Kidney (tissue), 14 donors: ENCODE results near the gene CLEC10A. TPM values are rescaled to one million over a fixed set of nuclear protein-coding genes. Genes with fewer than 3 reads are reported as not detected.
"Not testable (repeated sequence)": the region's sequence is repeated elsewhere in the genome, so short reads cannot be mapped to it uniquely, and the experiment has no call there.

ENCODE experiments used
- DNase-seq, 5 donors: peaks; one replicate each; pipeline ENCODE4 v3.0.0-alpha.2; 2013 to 2020
- FAIRE-seq: peaks from 2 replicates; lab custom pipeline; 2012; peaks lifted over from hg19 to GRCh38; lab: Jason Lieb, UNC
- H3K27ac ChIP-seq, 2 donors: one replicate each; pipeline ENCODE4 v1.7.0; 2013; ENCODE audit warnings: low read depth in 2 of 2, low read length in 2 of 2, inconsistent platforms in 1 of 2
- H3K27me3 ChIP-seq: one replicate; pipeline ENCODE4 v1.7.1; 2013; ENCODE audit warnings: low read length, inconsistent platforms; ENCODE audit not compliant: control insufficient read depth, insufficient read depth
- H3K36me3 ChIP-seq, 3 donors: one replicate each; pipeline versions ENCODE4 v1.7.0 to v1.7.1; 2013; ENCODE audit warnings: low read length in 3 of 3, control low read depth in 1 of 3, inconsistent platforms in 1 of 3; ENCODE audit not compliant: insufficient read depth in 3 of 3, control insufficient read depth in 2 of 3
- H3K4me1 ChIP-seq, 3 donors: one replicate each; pipeline versions ENCODE4 v1.7.0 to v1.7.1; 2013; ENCODE audit warnings: low read length in 3 of 3, inconsistent platforms in 1 of 3, low read depth in 1 of 3; ENCODE audit not compliant: control insufficient read depth in 2 of 3, insufficient read depth in 2 of 3
- H3K4me3 ChIP-seq, 3 donors: one replicate each; pipeline versions ENCODE4 v1.7.0 to v1.8.1; 2013; ENCODE audit warnings: low read length in 3 of 3, control low read depth in 1 of 3, inconsistent platforms in 1 of 3
- H3K9ac ChIP-seq, 3 donors: one replicate each; pipeline versions ENCODE4 v1.7.0 to v1.7.1; 2013; ENCODE audit warnings: low read length in 3 of 3, control low read depth in 1 of 3, inconsistent platforms in 1 of 3
- H3K9me3 ChIP-seq, 3 donors: one replicate each; pipeline versions ENCODE4 v1.7.0 to v1.7.1; 2013; ENCODE audit warnings: low read length in 3 of 3, control low read depth in 1 of 3, inconsistent platforms in 1 of 3; ENCODE audit not compliant: control insufficient read depth in 2 of 3, insufficient read depth in 1 of 3
- CTCF ChIP-seq: IDR thresholded peaks from 3 replicates; pipeline ENCODE4 v1.5.1; 2012; ENCODE audit warnings: mild to moderate bottlenecking, moderate library complexity, borderline replicate concordance; ENCODE audit not compliant: insufficient read depth; ENCODE audit errors: extremely low read depth
- intact Hi-C: fragments of 100-400 bp; cut with DNase I; formaldehyde crosslinking; loops from one replicate; pipeline ENCODE4 v1.11.1; 2022
- polyA plus RNA-seq: library from polyadenylated mRNA; stranded (reverse); fragments of 350-450 nt; fragmentation: Illumina TruSeq; extraction: RNeasy Lipid Tissue Mini Kit (QIAGEN cat#74804); gene quantifications from one replicate; pipeline ENCODE4 v1.2.3, GENCODE V29; 2014; ENCODE audit warnings: low read depth, low replicate concordance; ENCODE audit not compliant: insufficient read depth
- total RNA-seq: library from RNA; stranded (reverse); fragmentation: NEBNext Ultra II Directional; extraction: Animal tissue kit (Norgen Biotek cat#: 25700); gene quantifications from one replicate; pipeline ENCODE4 v1.2.1, GENCODE V29; 2021
- donor health status: control.
- donor health status: control.
- donor health status: control.
- donor health status: control.
- donor health status: control.
- donor health status: DM: yes; HTN: yes; CAD: no.
- donor health status: Normal renal cell carcinoma (clear cell type).

The CLEC10A gene
- total and polyA plus RNA-seq, 2 donors from 2014 or later: 1.5 to 16.1 TPM

- intact Hi-C loops: no loop called here
- H3K4me1 ChIP-seq: no peaks in the 10 kb centered on the region
- H3K36me3 ChIP-seq: no peaks in the 10 kb centered on the region
- H3K9ac ChIP-seq: no peak overlapping the region
- no peak for TF ChIP-seq CTCF
- FAIRE-seq: no peak
- no peak overlapping the region for H3K27ac ChIP-seq
- peak in 1 of 5 donors; percentile 3 for DNase-seq
- no peak overlapping the region for H3K4me3 ChIP-seq
- no peaks in the 10 kb centered on the region for H3K9me3 ChIP-seq
- no peaks in the 10 kb centered on the region for H3K27me3 ChIP-seq
Observed at GRCh38 chr17:7124923-7125322, 44.9 kb upstream of the CLEC10A start.

GRCh38 chr17:7123844-7124243 lies 43.8 kb upstream of the CLEC10A start:
- intact Hi-C loops: no loop called here
- no peak for TF ChIP-seq CTCF
- no peak for FAIRE-seq

GRCh38 chr17:7122381-7122780 lies 42.3 kb upstream of the CLEC10A start:
- FAIRE-seq: no peak
- Histone ChIP-seq H3K9ac (no peak overlapping the region), H3K9me3 (no peaks in the 10 kb centered on the region), H3K36me3 (no peaks in the 10 kb centered on the region), H3K4me1 (no peaks in the 10 kb centered on the region), H3K4me3 (no peak overlapping the region), H3K27ac (no peak overlapping the region), H3K27me3 (no peaks in the 10 kb centered on the region)
- TF ChIP-seq CTCF: no peak
- no peak for DNase-seq
- intact Hi-C loops: no loop called here

More at GRCh38 chr17:7123844-7124243, 43.8 kb upstream of the CLEC10A start:
- no peaks in the 10 kb centered on the region for H3K9me3 ChIP-seq
- no peak for DNase-seq
- no peak overlapping the region for H3K9ac ChIP-seq
- H3K27me3 ChIP-seq: no peaks in the 10 kb centered on the region
- no peak overlapping the region for H3K4me3 ChIP-seq
- H3K27ac ChIP-seq: no peak overlapping the region
- H3K36me3 ChIP-seq: no peaks in the 10 kb centered on the region
- H3K4me1 ChIP-seq: no peaks in the 10 kb centered on the region

GRCh38 chr17:7120635-7121034 lies 40.6 kb upstream of the CLEC10A start:
- H3K4me3 ChIP-seq, H3K27me3 ChIP-seq, H3K27ac ChIP-seq, intact Hi-C loops, H3K9ac ChIP-seq, H3K4me1 ChIP-seq, FAIRE-seq, H3K9me3 ChIP-seq, H3K36me3 ChIP-seq: not testable (repeated sequence)
- peak in 1 of 5 donors; percentile 10 for DNase-seq
